Stimulated activated naive CD8-positive, alpha-beta T cell treated with anti-CD3 and anti-CD28 coated beads, Interleukin-15, Interleukin-2, amounts not matched to agents 100 ng/mL and 50 ng/mL, for 24 hours (primary cell): ENCODE measurements around the gene OR10J1.

Experiments used
- H3K27ac Mint-ChIP-seq: one replicate; pipeline ENCODE4 v1.8.0; 2021; ENCODE audit warnings: mild to moderate bottlenecking, mixed read lengths
- H3K27me3 Mint-ChIP-seq: one replicate; pipeline ENCODE4 v1.8.0; 2021; ENCODE audit warnings: mixed read lengths
- H3K36me3 Mint-ChIP-seq: one replicate; pipeline ENCODE4 v1.8.0; 2021; ENCODE audit warnings: low read depth, mixed read lengths
- H3K4me1 Mint-ChIP-seq: one replicate; pipeline ENCODE4 v1.8.0; 2021; ENCODE audit warnings: low read depth, mixed read lengths
- H3K4me3 Mint-ChIP-seq: one replicate; pipeline ENCODE4 v1.8.0; 2021; ENCODE audit warnings: mild to moderate bottlenecking, mixed read lengths
- H3K9me3 Mint-ChIP-seq: one replicate; pipeline ENCODE4 v1.8.0; 2021; ENCODE audit warnings: mixed read lengths

Gene OR10J1

DNA sequence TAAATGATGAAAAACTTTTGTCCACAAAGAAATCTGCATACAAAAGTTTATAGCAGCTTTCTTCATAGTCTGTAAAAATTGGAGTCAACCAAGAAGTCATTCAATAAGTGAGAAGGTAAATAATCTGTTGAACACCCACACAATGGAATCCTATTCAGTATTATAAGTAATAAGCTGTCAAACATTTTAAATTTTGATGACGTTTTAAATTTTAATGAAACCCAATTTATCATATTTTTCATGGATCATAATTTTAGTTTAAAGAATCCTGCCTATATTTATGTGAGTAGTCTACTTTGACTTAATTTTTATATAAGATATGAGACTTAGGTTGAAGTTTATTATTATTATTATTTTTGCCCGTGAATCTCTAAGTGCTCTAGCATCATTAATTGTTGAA is 20.0 kb downstream of the OR10J1 start:
- Mint-ChIP-seq H3K36me3 (no peaks in the 10 kb centered on the region), H3K4me1 (no peaks in the 10 kb centered on the region), H3K27ac (no peak overlapping the region), H3K9me3 (peaks cover 9% of the 10 kb centered on the region), H3K27me3 (no peaks in the 10 kb centered on the region), H3K4me3 (no peak overlapping the region)

- no peak overlapping the region for H3K27ac Mint-ChIP-seq
- H3K4me3 Mint-ChIP-seq = no peak overlapping the region
- peaks cover 6% of the 10 kb centered on the region for H3K27me3 Mint-ChIP-seq
- no peaks in the 10 kb centered on the region for H3K4me1 Mint-ChIP-seq
- H3K36me3 Mint-ChIP-seq = no peaks in the 10 kb centered on the region
- H3K9me3 Mint-ChIP-seq = peaks cover 9% of the 10 kb centered on the region
These were observed 25.7 kb downstream of the OR10J1 start for GRCh38 chr1:159465191-159465603.

DNA sequence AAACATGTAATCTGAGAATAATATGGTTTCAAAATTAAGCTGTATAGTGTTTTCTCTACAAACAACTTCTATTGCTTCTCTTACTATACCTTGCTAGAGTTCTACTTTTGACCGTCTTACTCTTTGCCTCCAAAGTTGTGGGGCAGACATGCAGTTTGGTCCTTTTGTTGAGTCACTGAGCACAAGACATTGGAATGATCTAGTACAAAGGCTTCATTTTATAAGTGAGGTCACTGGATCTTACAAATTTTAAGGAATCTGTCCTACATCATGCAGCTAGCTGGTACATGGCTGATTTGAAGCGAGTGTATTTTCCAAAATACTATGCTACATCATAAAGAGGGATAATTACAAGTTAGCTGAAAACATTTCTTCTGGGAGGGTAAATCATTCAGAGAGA is 28.8 kb downstream of the OR10J1 start:
- Mint-ChIP-seq H3K4me3 (no peak overlapping the region), H3K27ac (no peak overlapping the region), H3K4me1 (no peaks in the 10 kb centered on the region), H3K27me3 (peaks cover 6% of the 10 kb centered on the region), H3K36me3 (no peaks in the 10 kb centered on the region), H3K9me3 (no peaks in the 10 kb centered on the region)

DNA sequence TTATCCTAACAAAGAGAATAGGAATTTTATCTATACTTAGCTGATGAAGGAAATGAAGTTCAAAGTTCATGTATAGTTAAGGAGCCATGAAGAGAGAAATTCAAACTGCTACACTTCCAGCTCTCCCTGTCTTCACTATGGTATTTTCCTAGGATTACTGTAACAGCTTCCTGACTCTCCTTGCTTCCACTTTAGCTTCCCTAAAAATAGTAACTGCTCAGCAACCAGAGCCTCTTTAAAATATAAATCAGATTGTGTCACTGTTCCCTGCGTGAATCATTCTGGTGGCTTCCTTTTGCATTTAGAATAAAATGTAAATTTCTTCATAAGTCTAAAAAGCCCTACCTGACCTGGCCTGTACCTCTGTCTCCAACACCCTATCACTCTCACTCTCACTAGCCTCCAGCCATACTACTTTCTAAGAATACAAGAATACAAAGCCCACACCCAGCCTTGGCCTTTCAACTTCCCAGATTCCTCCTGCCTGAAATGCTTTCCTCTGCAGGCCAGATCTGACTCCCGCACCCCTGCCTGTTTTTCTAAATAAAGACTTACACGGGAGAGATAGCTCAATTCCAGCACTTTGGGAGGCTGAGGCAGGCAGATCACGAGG is 30.5 kb downstream of the OR10J1 start:
- Mint-ChIP-seq H3K27me3 (peaks cover 6% of the 10 kb centered on the region), H3K9me3 (no peaks in the 10 kb centered on the region), H3K36me3 (no peaks in the 10 kb centered on the region), H3K4me1 (no peaks in the 10 kb centered on the region), H3K4me3 (no peak overlapping the region), H3K27ac (no peak overlapping the region)

DNA sequence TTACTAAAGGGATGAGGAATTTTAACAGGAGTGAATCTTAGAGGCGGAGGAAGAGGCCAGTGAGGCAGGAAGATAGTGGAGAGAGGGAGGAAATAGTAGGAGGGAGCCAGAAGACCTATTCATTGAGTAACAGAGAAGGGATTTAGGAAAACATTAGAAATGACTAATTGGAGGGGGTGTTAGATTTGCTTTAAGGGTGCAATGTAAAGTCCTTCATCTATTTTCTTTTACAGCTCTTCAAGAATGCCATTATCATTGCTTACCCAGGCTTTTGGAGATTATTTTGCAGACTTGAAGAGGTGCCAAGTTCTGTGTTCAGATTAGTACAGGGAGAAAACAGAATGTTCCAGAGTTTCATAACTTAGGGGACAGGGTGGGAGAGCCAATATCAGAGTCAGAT is 33.8 kb downstream of the OR10J1 start:
- H3K36me3 Mint-ChIP-seq = no peaks in the 10 kb centered on the region

DNA sequence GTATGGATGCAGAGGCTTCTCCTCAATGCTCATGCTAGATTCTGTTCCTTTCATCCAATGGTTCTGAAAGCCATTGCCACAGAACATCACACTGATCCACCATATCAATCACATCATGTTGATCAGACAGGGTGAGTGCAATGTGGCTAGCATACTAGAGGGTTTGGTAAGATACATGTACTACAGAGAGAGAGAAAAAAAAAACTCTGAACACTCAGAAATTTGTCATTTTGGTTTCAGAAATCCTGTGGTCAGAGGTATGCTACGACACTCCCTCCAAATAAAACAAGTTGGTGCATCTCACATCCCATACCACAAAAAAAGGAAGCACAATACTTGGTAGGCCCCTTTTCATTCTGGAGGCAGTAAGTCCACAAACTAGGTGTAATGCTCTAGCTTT is 35.4 kb downstream of the OR10J1 start:
- Mint-ChIP-seq H3K27me3 (peaks cover 3% of the 10 kb centered on the region), H3K4me1 (no peaks in the 10 kb centered on the region), H3K36me3 (no peaks in the 10 kb centered on the region), H3K27ac (no peak overlapping the region), H3K4me3 (no peak overlapping the region), H3K9me3 (no peaks in the 10 kb centered on the region)

More for the DNA sequence above, 33.8 kb downstream of the OR10J1 start:
- Mint-ChIP-seq H3K4me1 (no peaks in the 10 kb centered on the region), H3K27me3 (peaks cover 8% of the 10 kb centered on the region), H3K27ac (no peak overlapping the region), H3K9me3 (no peaks in the 10 kb centered on the region), H3K4me3 (no peak overlapping the region)

DNA sequence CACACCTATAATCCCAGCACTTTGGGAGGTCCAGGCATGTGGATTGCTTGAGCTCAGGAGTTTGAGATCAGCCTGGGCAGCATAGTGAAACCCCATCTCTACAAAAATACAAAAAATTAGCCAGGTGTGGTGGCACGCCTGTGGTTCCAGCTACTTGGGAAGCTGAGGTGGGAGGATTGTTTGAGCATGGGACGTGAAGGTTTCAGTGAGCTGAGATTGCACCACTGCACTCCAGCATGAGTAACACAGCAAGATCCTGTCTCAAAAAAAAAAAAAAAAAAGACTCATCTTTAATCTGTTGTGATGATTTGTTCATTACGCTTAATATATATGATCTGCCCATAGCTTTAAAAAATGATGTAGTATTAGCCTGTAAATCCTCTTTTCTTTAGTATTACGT is 44.0 kb downstream of the OR10J1 start:
- no peaks in the 10 kb centered on the region for H3K36me3 Mint-ChIP-seq
- peaks cover 10% of the 10 kb centered on the region for H3K27me3 Mint-ChIP-seq
- no peaks in the 10 kb centered on the region for H3K4me1 Mint-ChIP-seq
- H3K9me3 Mint-ChIP-seq = peaks cover 5% of the 10 kb centered on the region
- H3K4me3 Mint-ChIP-seq = no peak overlapping the region
- H3K27ac Mint-ChIP-seq = no peak overlapping the region
